Islet precursor cell (in vitro differentiated cells): ENCODE measurements around the gene GPSM1.

Source experiments
- DNase-seq: peaks from one replicate; pipeline ENCODE4 v3.0.0-alpha.2; 2018

GPSM1 gene

GRCh38 chr9:136379891-136380290 is 52.6 kb downstream of the GPSM1 start:
- DNase-seq: no peak

- DNase-seq: no peak
These were observed 53.0 kb downstream of the GPSM1 start for GRCh38 chr9:136380381-136380780.

- no peak for DNase-seq
These were observed 54.0 kb downstream of the GPSM1 start for GRCh38 chr9:136381311-136381710.

- no peak for DNase-seq
These were observed 54.7 kb downstream of the GPSM1 start for GRCh38 chr9:136381966-136382513.

- DNase-seq: no peak
These were observed 56.1 kb downstream of the GPSM1 start for GRCh38 chr9:136383436-136383835.

- no peak for DNase-seq
These were observed 57.7 kb downstream of the GPSM1 start for GRCh38 chr9:136385015-136385414.

- DNase-seq: no peak
These were observed 58.7 kb downstream of the GPSM1 start for GRCh38 chr9:136386018-136386417.

- DNase-seq: no peak
These were observed 59.9 kb downstream of the GPSM1 start for GRCh38 chr9:136387217-136387616.

GRCh38 chr9:136389396-136389795 is 62.1 kb downstream of the GPSM1 start:
- peak; percentile 52 for DNase-seq

GRCh38 chr9:136391737-136392537 is 64.6 kb downstream of the GPSM1 start:
- no peak for DNase-seq

- DNase-seq: no peak
These were observed 65.5 kb downstream of the GPSM1 start for GRCh38 chr9:136392538-136393449.

GRCh38 chr9:136393531-136393930 is 66.2 kb downstream of the GPSM1 start:
- no peak for DNase-seq

- DNase-seq: no peak
These were observed 67.1 kb downstream of the GPSM1 start for GRCh38 chr9:136394312-136395019.

GRCh38 chr9:136395020-136395340 is 67.6 kb downstream of the GPSM1 start:
- DNase-seq: no peak

- no peak for DNase-seq
These were observed 68.2 kb downstream of the GPSM1 start for GRCh38 chr9:136395345-136396218.

GRCh38 chr9:136396219-136396515 is 68.8 kb downstream of the GPSM1 start:
- no peak for DNase-seq

GRCh38 chr9:136397643-136398042 is 70.3 kb downstream of the GPSM1 start:
- no peak for DNase-seq

- DNase-seq: no peak
These were observed 70.9 kb downstream of the GPSM1 start for GRCh38 chr9:136398286-136398685.

- DNase-seq: no peak
These were observed 72.1 kb downstream of the GPSM1 start for GRCh38 chr9:136399176-136400037.

GRCh38 chr9:136400038-136400834 is 72.9 kb downstream of the GPSM1 start, which contains the start of gene SNAPC4:
Gene SNAPC4, minus strand, starts transcription at chr9:136400170. Its CDS starts 1,742 bp downstream, at chr9:136398428.
- DNase-seq: peak; percentile 91
